GM12891 (cell line): ENCODE measurements around the gene LMO1. TPM values are rescaled to one million over a fixed set of nuclear protein-coding genes. Genes with fewer than 3 reads are reported as not detected.

Experiments
- DNase-seq: peaks from one replicate; pipeline ENCODE4 v3.0.0; 2011; ENCODE audit warnings: low spot score; ENCODE audit not compliant: insufficient read length
- FAIRE-seq: peaks from 2 replicates; lab custom pipeline; 2011; peaks lifted over from hg19 to GRCh38; lab: Jason Lieb, UNC
- PAX5 ChIP-seq: IDR thresholded peaks from 2 replicates; pipeline ENCODE4 v1.6.1; 2011; ENCODE audit warnings: low read length, moderate library complexity, mild to moderate bottlenecking; ENCODE audit not compliant: insufficient read depth, severe bottlenecking
- POLR2A ChIP-seq: IDR thresholded peaks from 2 replicates; pipeline ENCODE4 v1.6.1; 2011; ENCODE audit warnings: low read depth, low read length, control low read depth
- POLR2AphosphoS5 ChIP-seq: IDR thresholded peaks from 2 replicates; pipeline ENCODE4 v1.6.1; 2011; ENCODE audit warnings: low read depth, low read length, control low read depth
- POU2F2 ChIP-seq: IDR thresholded peaks from 2 replicates; pipeline ENCODE4 v1.6.1; 2011; ENCODE audit warnings: low read depth, mild to moderate bottlenecking, control low read depth, low read length, moderate library complexity
- SPI1 ChIP-seq: IDR thresholded peaks from 2 replicates; pipeline ENCODE4 v1.6.1; 2011; ENCODE audit warnings: low read depth, low read length, control low read depth
- TAF1 ChIP-seq: IDR thresholded peaks from 2 replicates; pipeline ENCODE4 v1.6.1; 2011; ENCODE audit warnings: low read depth, low read length, control low read depth
- polyA plus RNA-seq: library from polyadenylated mRNA; unstranded; fragments of >200 nt; gene quantifications from one replicate; pipeline ENCODE4 v1.2.1, GENCODE V29; 2012; ENCODE audit warnings: low read depth, missing spikeins, inconsistent platforms; ENCODE audit not compliant: missing spikeins

The LMO1 gene
- not detected for polyA plus RNA-seq

- FAIRE-seq (peak; percentile 83), DNase-seq (peak; percentile 85)
- TF ChIP-seq POU2F2 (no peak), SPI1 (no peak), POLR2A (no peak), POLR2AphosphoS5 (no peak), TAF1 (no peak), PAX5 (no peak)
Observed at GRCh38 chr11:8263769-8264410, at the start of gene LMO1. Gene LMO1 (minus strand): TSS chr11:8263878. CDS start chr11:8263362, 516 bp downstream.

- DNase-seq (no peak), FAIRE-seq (no peak)
- TF ChIP-seq POLR2AphosphoS5 (no peak), TAF1 (no peak)
Observed at GRCh38 chr11:8312986-8313385, 49.3 kb upstream of the LMO1 start.

DNA sequence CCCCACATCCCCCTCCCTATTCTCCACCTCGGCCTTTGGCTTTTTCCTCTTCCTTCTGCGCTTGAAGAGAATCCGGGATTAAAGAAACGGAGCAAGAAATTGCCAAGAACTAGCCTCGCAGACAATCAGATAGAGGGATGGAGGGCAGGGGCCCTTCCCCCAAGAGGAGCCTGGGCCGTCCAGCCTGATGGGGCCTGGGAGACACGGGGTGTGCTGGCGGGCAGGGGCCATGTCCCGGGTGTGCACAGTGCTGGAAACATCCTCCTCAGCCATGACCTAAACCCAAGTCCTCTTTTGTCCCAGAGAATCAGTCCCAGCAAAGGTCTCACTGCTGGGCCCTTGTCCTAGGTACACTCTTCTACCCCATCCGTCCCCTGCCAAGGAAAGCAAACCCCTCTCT lies 47.7 kb upstream of the LMO1 start:
- FAIRE-seq = no peak
- DNase-seq = no peak
- TF ChIP-seq POLR2AphosphoS5 = no peak
- no peak for TF ChIP-seq POU2F2
- TF ChIP-seq POLR2A = no peak
- no peak for TF ChIP-seq PAX5
- no peak for TF ChIP-seq SPI1
- TF ChIP-seq TAF1 = no peak

- TF ChIP-seq SPI1 (no peak), POLR2AphosphoS5 (no peak), POU2F2 (no peak), POLR2A (no peak), TAF1 (no peak), PAX5 (no peak)
- DNase-seq = no peak
- FAIRE-seq = no peak
Observed at GRCh38 chr11:8310743-8311298, 47.1 kb upstream of the LMO1 start.

DNA sequence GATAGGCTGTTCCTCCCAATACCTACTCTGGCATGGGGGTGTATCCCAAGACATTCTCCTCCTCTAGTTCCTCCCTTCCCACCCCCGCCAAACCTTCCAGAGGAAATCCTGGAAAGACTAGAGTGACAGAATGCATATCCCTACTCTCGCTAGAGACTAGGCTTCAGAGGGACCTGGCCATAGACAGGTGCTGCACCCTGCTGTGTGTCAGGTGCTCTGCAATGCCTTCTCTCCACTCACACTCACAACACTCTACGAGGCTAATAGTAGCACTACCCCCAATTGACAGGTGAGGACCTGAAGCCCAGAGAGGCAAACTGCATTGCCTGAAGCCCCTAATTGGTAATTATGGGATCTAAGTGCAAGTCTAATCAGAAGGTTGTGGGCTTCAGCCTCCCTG lies 46.2 kb upstream of the LMO1 start:
- TF ChIP-seq SPI1 = no peak
- no peak for TF ChIP-seq POLR2A
- TF ChIP-seq PAX5 = no peak
- no peak for TF ChIP-seq TAF1
- DNase-seq = no peak
- FAIRE-seq = no peak

GRCh38 chr11:8309311-8309710 lies 45.6 kb upstream of the LMO1 start:
- TF ChIP-seq POLR2AphosphoS5 (no peak), SPI1 (no peak), PAX5 (no peak), POLR2A (no peak), POU2F2 (no peak), TAF1 (no peak)
- DNase-seq = no peak
- no peak for FAIRE-seq

GRCh38 chr11:8307601-8308000 lies 43.9 kb upstream of the LMO1 start:
- DNase-seq (no peak), FAIRE-seq (no peak)
- TF ChIP-seq POU2F2 (no peak), SPI1 (no peak)

GRCh38 chr11:8301622-8302021 lies 37.9 kb upstream of the LMO1 start:
- FAIRE-seq = no peak
- DNase-seq = no peak
- TF ChIP-seq SPI1 = no peak
- no peak for TF ChIP-seq POLR2AphosphoS5
- TF ChIP-seq POU2F2 = no peak
- no peak for TF ChIP-seq POLR2A
- TF ChIP-seq PAX5 = no peak
- TF ChIP-seq TAF1 = no peak

GRCh38 chr11:8298801-8299786 lies 35.4 kb upstream of the LMO1 start:
- no peak for TF ChIP-seq POU2F2
- no peak for DNase-seq
- FAIRE-seq = no peak
